Left renal pelvis (tissue), 4 donors: ENCODE data around the gene MAGEB17. TPM values are rescaled to one million over a fixed set of nuclear protein-coding genes. Genes with fewer than 3 reads are reported as not detected.

Experiments
- DNase-seq, 4 donors: peaks; one replicate each; pipeline ENCODE4 v3.0.0-alpha.2; 2013; ENCODE audit warnings: low read depth in 4 of 4, low spot score in 3 of 4
- polyA plus RNA-seq, 4 donors: library from polyadenylated mRNA; unstranded; fragments of 120-200 nt; gene quantifications; one replicate each; pipeline ENCODE4 v1.2.1, GENCODE V29; 2013; ENCODE audit not compliant: insufficient read length in 4 of 4

Gene MAGEB17
- polyA plus RNA-seq, 4 donors: 0.11 to 0.13 TPM; not detected in 2

- no peak for DNase-seq
These were observed 38.6 kb downstream of the MAGEB17 start for GRCh38 chrX:16205840-16206239.

- DNase-seq: no peak
These were observed 40.4 kb downstream of the MAGEB17 start for GRCh38 chrX:16207634-16208033.

GRCh38 chrX:16208601-16209000, 41.3 kb downstream of the MAGEB17 start:
- DNase-seq: no peak

GRCh38 chrX:16210061-16210460, 42.8 kb downstream of the MAGEB17 start:
- DNase-seq: no peak

- DNase-seq: no peak
These were observed 44.7 kb downstream of the MAGEB17 start for GRCh38 chrX:16212024-16212423.

GRCh38 chrX:16212436-16212835, 45.2 kb downstream of the MAGEB17 start:
- DNase-seq: no peak

- no peak for DNase-seq
These were observed 46.7 kb downstream of the MAGEB17 start for GRCh38 chrX:16213961-16214360.

GRCh38 chrX:16215660-16216059, 48.4 kb downstream of the MAGEB17 start:
- no peak for DNase-seq

Other genes with a start within 250 kb of the MAGEB17 start
- under 1 TPM; 0.25 to 0.40 (median 0.32) TPM for gene GRPR, start 43.9 kb upstream of the MAGEB17 start, polyA plus RNA-seq